Measurements from ENCODE around the gene CRK.

GRCh38 chr17:1414001-1414574, 41.9 kb downstream of the CRK start:
- TF ChIP-seq, protein P1, sequence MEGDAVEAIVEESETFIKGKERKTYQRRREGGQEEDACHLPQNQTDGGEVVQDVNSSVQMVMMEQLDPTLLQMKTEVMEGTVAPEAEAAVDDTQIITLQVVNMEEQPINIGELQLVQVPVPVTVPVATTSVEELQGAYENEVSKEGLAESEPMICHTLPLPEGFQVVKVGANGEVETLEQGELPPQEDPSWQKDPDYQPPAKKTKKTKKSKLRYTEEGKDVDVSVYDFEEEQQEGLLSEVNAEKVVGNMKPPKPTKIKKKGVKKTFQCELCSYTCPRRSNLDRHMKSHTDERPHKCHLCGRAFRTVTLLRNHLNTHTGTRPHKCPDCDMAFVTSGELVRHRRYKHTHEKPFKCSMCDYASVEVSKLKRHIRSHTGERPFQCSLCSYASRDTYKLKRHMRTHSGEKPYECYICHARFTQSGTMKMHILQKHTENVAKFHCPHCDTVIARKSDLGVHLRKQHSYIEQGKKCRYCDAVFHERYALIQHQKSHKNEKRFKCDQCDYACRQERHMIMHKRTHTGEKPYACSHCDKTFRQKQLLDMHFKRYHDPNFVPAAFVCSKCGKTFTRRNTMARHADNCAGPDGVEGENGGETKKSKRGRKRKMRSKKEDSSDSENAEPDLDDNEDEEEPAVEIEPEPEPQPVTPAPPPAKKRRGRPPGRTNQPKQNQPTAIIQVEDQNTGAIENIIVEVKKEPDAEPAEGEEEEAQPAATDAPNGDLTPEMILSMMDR (conservative IDR thresholded peaks at IDR 0.05; ENCODE audit: low read length), result no peak
- TF ChIP-seq EZH2phosphoT487 (IDR thresholded peaks at IDR 0.05; ENCODE audit: borderline replicate concordance), result no peak

Data from Loucy (cell line).